ENCODE measurements around the gene TNFAIP8.

TNFAIP8 gene

GRCh38 chr5:119398727-119399466 lies 43.1 kb downstream of the TNFAIP8 start:
- DNase-seq = peak; percentile 66

GRCh38 chr5:119400245-119400644 lies 44.4 kb downstream of the TNFAIP8 start:
- DNase-seq = no peak

GRCh38 chr5:119402081-119402480 lies 46.3 kb downstream of the TNFAIP8 start:
- no peak for DNase-seq

- no peak for DNase-seq
These were observed 46.7 kb downstream of the TNFAIP8 start for GRCh38 chr5:119402555-119402954.

- DNase-seq = peak; percentile 42
These were observed 48.2 kb downstream of the TNFAIP8 start for GRCh38 chr5:119404033-119404432.

- DNase-seq = peak; percentile 78
These were observed 49.6 kb downstream of the TNFAIP8 start for GRCh38 chr5:119405419-119405818.

GRCh38 chr5:119406551-119407110 lies 50.8 kb downstream of the TNFAIP8 start:
- DNase-seq = peak; percentile 59

GRCh38 chr5:119409235-119409815 lies 53.5 kb downstream of the TNFAIP8 start:
- DNase-seq = no peak

GRCh38 chr5:119410448-119411159 lies 54.8 kb downstream of the TNFAIP8 start:
- DNase-seq = no peak

GRCh38 chr5:119411361-119412278 lies 55.8 kb downstream of the TNFAIP8 start:
- peak; percentile 78 for DNase-seq

- no peak for DNase-seq
These were observed 56.7 kb downstream of the TNFAIP8 start for GRCh38 chr5:119412279-119413227.

- peak; percentile 83 for DNase-seq
These were observed 58.4 kb downstream of the TNFAIP8 start for GRCh38 chr5:119414124-119414734.

GRCh38 chr5:119417891-119418605 lies 62.2 kb downstream of the TNFAIP8 start:
- peak; percentile 52 for DNase-seq

GRCh38 chr5:119418606-119419100 lies 62.8 kb downstream of the TNFAIP8 start:
- DNase-seq = no peak

- DNase-seq = peak; percentile 48
These were observed 64.3 kb downstream of the TNFAIP8 start for GRCh38 chr5:119420169-119420568.

- DNase-seq = peak; percentile 75
These were observed 70.2 kb downstream of the TNFAIP8 start for GRCh38 chr5:119426057-119426456.

- DNase-seq = no peak
These were observed 71.2 kb downstream of the TNFAIP8 start for GRCh38 chr5:119427060-119427459.

GRCh38 chr5:119427596-119427995 lies 71.8 kb downstream of the TNFAIP8 start:
- peak; percentile 82 for DNase-seq

- peak; percentile 69 for DNase-seq
These were observed 72.3 kb downstream of the TNFAIP8 start for GRCh38 chr5:119428166-119428565.

GRCh38 chr5:119428574-119428973 lies 72.8 kb downstream of the TNFAIP8 start:
- DNase-seq = peak; percentile 43
